SK-N-SH treated with all-trans-retinoic acid at 6 μM for 48 hours (cell line): ENCODE data around the gene FANCD2.

Experiments used
- ATAC-seq: fragments of 200-7000 bp; cut with Tn5 transposase; 3 replicates; pipeline ENCODE4 v1.9.1; 2020; ENCODE audit warnings: mild to moderate bottlenecking, moderate library complexity
- ZNF565 ChIP-seq: fragments of 450-650 bp; formaldehyde crosslinking; conservative IDR thresholded peaks from 2 replicates; pipeline ENCODE4 v1.5.0; 2020; ENCODE audit warnings: low read depth, mild to moderate bottlenecking, moderate library complexity
- TF ChIP-seq, protein P1 (sequence below): fragments of 250-450 bp; sonication (Bioruptor Pico); IDR thresholded peaks from 2 replicates; pipeline ENCODE4 v1.8.0; 2021; ENCODE audit warnings: low read depth, mild to moderate bottlenecking, moderate library complexity, borderline replicate concordance

The FANCD2 gene

DNA sequence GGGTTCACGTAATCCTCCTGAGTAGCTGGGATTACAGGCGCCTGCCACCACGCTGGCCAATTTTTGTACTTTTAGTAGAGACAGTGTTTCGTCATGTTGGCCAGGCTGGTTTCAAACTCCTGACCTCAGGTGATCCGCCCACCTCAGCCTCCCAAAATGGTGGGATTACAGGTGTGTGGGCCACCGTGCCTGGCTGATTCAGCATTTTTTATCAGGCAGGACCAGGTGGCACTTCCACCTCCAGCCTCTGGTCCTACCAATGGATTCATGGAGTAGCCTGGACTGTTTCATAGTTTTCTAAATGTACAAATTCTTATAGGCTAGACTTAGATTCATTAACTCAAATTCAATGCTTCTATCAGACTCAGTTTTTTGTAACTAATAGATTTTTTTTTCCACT is 124.8 kb downstream of the FANCD2 start:
- no peak for ATAC-seq
- TF ChIP-seq, protein P1, sequence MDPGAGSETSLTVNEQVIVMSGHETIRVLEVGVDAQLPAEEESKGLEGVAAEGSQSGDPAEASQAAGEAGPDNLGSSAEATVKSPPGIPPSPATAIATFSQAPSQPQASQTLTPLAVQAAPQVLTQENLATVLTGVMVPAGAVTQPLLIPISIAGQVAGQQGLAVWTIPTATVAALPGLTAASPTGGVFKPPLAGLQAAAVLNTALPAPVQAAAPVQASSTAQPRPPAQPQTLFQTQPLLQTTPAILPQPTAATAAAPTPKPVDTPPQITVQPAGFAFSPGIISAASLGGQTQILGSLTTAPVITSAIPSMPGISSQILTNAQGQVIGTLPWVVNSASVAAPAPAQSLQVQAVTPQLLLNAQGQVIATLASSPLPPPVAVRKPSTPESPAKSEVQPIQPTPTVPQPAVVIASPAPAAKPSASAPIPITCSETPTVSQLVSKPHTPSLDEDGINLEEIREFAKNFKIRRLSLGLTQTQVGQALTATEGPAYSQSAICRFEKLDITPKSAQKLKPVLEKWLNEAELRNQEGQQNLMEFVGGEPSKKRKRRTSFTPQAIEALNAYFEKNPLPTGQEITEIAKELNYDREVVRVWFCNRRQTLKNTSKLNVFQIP (CRISPR knock-in tag): no peak
- no peak for TF ChIP-seq ZNF565 (CRISPR knock-in tag)
